ENCODE data around the gene ARPC3. TPM values are rescaled to one million over a fixed set of nuclear protein-coding genes. Genes with fewer than 3 reads are reported as not detected.

Gene ARPC3
- total RNA-seq, 2 donors from 2014 or later = 218 to 227 TPM

DNA sequence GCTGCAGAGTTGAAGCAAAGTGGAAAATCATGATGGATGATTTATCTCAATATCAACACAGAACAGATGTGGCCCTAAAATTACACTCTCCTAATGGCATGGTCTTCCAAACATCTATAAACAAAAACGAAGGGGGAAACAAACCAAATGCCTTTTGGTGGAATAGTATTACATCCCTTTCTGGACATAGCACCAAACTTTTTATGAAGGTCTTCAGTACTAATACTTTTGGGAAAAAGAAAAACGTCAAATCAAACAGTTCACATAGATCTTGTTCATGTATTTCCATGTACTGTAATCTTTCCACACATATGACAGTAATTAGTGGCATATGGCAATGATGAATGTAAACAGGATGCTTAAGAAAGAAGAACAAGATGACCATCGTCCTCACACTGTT, 23.7 kb downstream of the ARPC3 start:
- no peak overlapping the region for H3K4me3 Mint-ChIP-seq
- H3K36me3 ChIP-seq (ENCODE audit: control insufficient read depth, insufficient read depth, low read length) = no peaks in the 10 kb centered on the region
- no peak for TF ChIP-seq CTCF (conservative IDR thresholded peaks at IDR 0.05)

GRCh38 chr12:110424237-110424636, 25.9 kb downstream of the ARPC3 start:
- Mint-ChIP-seq H3K9me3 (no peaks in the 10 kb centered on the region), H3K4me1 (peaks cover 13% of the 10 kb centered on the region), H3K27me3 (ENCODE audit: insufficient read depth) (no peaks in the 10 kb centered on the region), H3K36me3 (ENCODE audit: low read depth) (no peaks in the 10 kb centered on the region), H3K4me3 (no peak overlapping the region), H3K27ac (no peak overlapping the region)
- no peak overlapping the region for H3K27ac ChIP-seq (ENCODE audit: low read depth, low read length)
- WGBS, 2 experiments (ENCODE audit: insufficient coverage in 1 of 2, insufficient read length in 1 of 2) = 84% methylated on average over 3 of the region's 3 CpGs
- H3K9ac ChIP-seq (ENCODE audit: extremely low read depth, low read length, poor library complexity, severe bottlenecking) = no peak overlapping the region
- H3K36me3 ChIP-seq (ENCODE audit: control insufficient read depth, insufficient read depth, low read length) = no peaks in the 10 kb centered on the region
- no peak overlapping the region for H3K4me3 ChIP-seq (ENCODE audit: low read length)
- no peaks in the 10 kb centered on the region for H3K27me3 ChIP-seq (ENCODE audit: control insufficient read depth, insufficient read depth, low read length, poor library complexity, severe bottlenecking)
- peak; percentile 76 for DNase-seq
- no peaks in the 10 kb centered on the region for H3K4me1 ChIP-seq (ENCODE audit: control insufficient read depth, insufficient read depth, low read length)
- no peaks in the 10 kb centered on the region for H3K9me3 ChIP-seq (ENCODE audit: control insufficient read depth, low read length)
- no peak for TF ChIP-seq CTCF (conservative IDR thresholded peaks at IDR 0.05)

More for the DNA sequence above, 23.7 kb downstream of the ARPC3 start:
- H3K4me1 Mint-ChIP-seq = peaks cover 12% of the 10 kb centered on the region
- H3K4me1 ChIP-seq (ENCODE audit: control insufficient read depth, insufficient read depth, low read length) = no peaks in the 10 kb centered on the region
- H3K9me3 ChIP-seq (ENCODE audit: control insufficient read depth, low read length) = no peaks in the 10 kb centered on the region
- no peak for DNase-seq
- H3K36me3 Mint-ChIP-seq (ENCODE audit: low read depth) = no peaks in the 10 kb centered on the region
- no peak overlapping the region for H3K4me3 ChIP-seq (ENCODE audit: low read length)
- H3K9ac ChIP-seq (ENCODE audit: extremely low read depth, low read length, poor library complexity, severe bottlenecking) = no peak overlapping the region
- WGBS, 2 experiments (ENCODE audit: insufficient coverage in 1 of 2, insufficient read length in 1 of 2) = 67 to 100% methylated on average over 2 of the region's 3 CpGs
- no peak overlapping the region for H3K27ac ChIP-seq (ENCODE audit: low read depth, low read length)
- no peaks in the 10 kb centered on the region for H3K27me3 ChIP-seq (ENCODE audit: control insufficient read depth, insufficient read depth, low read length, poor library complexity, severe bottlenecking)
- no peaks in the 10 kb centered on the region for H3K9me3 Mint-ChIP-seq
- H3K27ac Mint-ChIP-seq = no peak overlapping the region
- H3K27me3 Mint-ChIP-seq (ENCODE audit: insufficient read depth) = no peaks in the 10 kb centered on the region

GRCh38 chr12:110421701-110422100, 28.4 kb downstream of the ARPC3 start:
- Mint-ChIP-seq H3K4me3 (no peak overlapping the region), H3K27me3 (ENCODE audit: insufficient read depth) (no peaks in the 10 kb centered on the region), H3K36me3 (ENCODE audit: low read depth) (no peaks in the 10 kb centered on the region), H3K27ac (peak overlapping the region; percentile 69), H3K9me3 (no peaks in the 10 kb centered on the region), H3K4me1 (peaks cover 16% of the 10 kb centered on the region)
- no peak for TF ChIP-seq CTCF (conservative IDR thresholded peaks at IDR 0.05)
- no peaks in the 10 kb centered on the region for H3K36me3 ChIP-seq (ENCODE audit: control insufficient read depth, insufficient read depth, low read length)
- H3K27me3 ChIP-seq (ENCODE audit: control insufficient read depth, insufficient read depth, low read length, poor library complexity, severe bottlenecking) = no peaks in the 10 kb centered on the region
- no peak for DNase-seq
- H3K4me3 ChIP-seq (ENCODE audit: low read length) = no peak overlapping the region
- no peaks in the 10 kb centered on the region for H3K4me1 ChIP-seq (ENCODE audit: control insufficient read depth, insufficient read depth, low read length)
- H3K27ac ChIP-seq (ENCODE audit: low read depth, low read length) = no peak overlapping the region
- WGBS, 2 experiments (ENCODE audit: insufficient coverage in 1 of 2, insufficient read length in 1 of 2) = 85 to 92% methylated on average over 1 to 4 of the region's 4 CpGs
- no peaks in the 10 kb centered on the region for H3K9me3 ChIP-seq (ENCODE audit: control insufficient read depth, low read length)
- no peak overlapping the region for H3K9ac ChIP-seq (ENCODE audit: extremely low read depth, low read length, poor library complexity, severe bottlenecking)
